ENCODE measurements around the gene USP24. TPM values are rescaled to one million over a fixed set of nuclear protein-coding genes. Genes with fewer than 3 reads are reported as not detected.

The USP24 gene
- total and polyA plus RNA-seq, 2 donors (not counting 3 experiments of a cell fraction or from before 2014, with no cell fraction given) = 8.2 to 30.0 TPM

DNA sequence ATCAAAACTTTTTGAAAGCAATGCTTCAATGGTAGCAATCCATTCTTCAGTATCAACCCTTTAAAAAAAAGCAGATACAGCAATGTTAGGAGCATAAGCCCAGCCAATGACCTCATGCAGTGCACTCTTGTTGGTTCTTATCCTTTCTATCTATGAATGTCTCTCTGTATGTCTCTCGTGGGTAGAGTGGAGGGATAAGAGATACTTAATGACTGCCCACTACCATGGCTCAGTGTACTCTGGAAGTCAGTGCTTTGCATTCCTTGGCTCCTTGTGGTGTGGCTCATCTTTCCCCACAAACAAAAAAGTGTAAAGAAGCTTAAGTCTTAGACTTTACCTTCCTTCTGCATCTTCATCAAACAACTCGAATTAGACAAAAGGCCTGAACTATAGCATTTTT lies 125.5 kb downstream of the USP24 start:
- Histone ChIP-seq H3K36me3 (ENCODE audit: control insufficient read depth in 2 of 2, extremely low read depth in 1 of 2, insufficient read depth in 2 of 2, low read length in 2 of 2) (peaks cover 10 to 20% of the 10 kb centered on the region in 2 experiments), H4K20me1 (replicated peaks; ENCODE audit: control insufficient read depth, extremely low read depth, insufficient read depth, low read length) (no peaks in the 10 kb centered on the region), H2AFZ (ENCODE audit: low read depth, low read length) (no peak overlapping the region), H3K9me3 (replicated peaks; ENCODE audit: control insufficient read depth, insufficient read depth, low read length) (no peaks in the 10 kb centered on the region), H3K9ac (replicated peaks; ENCODE audit: extremely low read depth, insufficient read depth, low read length) (no peak overlapping the region), H3K9me1 (replicated peaks; ENCODE audit: control insufficient read depth, extremely low read depth, insufficient read depth, low read length) (no peaks in the 10 kb centered on the region), H3K4me2 (ENCODE audit: insufficient read depth, low read length) (no peak overlapping the region), H3K27me3 (ENCODE audit: control insufficient read depth in 2 of 2, insufficient read depth in 2 of 2, low read length in 2 of 2) (no peaks in the 10 kb centered on the region), H3K79me2 (ENCODE audit: control insufficient read depth, insufficient read depth, low read length) (no peaks in the 10 kb centered on the region), H3K27ac (ENCODE audit: insufficient read depth, low read depth, low read length) (no peak overlapping the region), H3K4me3 (replicated peaks in 1 of 3; ENCODE audit: insufficient read depth in 1 of 3, low read depth in 1 of 3, low read length in 3 of 3) (no peak overlapping the region), H3K4me1 (ENCODE audit: control insufficient read depth, extremely low read depth, insufficient read depth, low read length) (no peaks in the 10 kb centered on the region)
- ChIA-PET POLR2A (no interaction called here), CTCF (interaction anchor here (0.6 kb wide), 1 partner anchor 85 kb away, joined by 4 read pairs; no protein-coding TSS in a partner anchor)
- FAIRE-seq = no peak
- dilution Hi-C loops (cut with MboI; ENCODE audit: extremely low pct_ligation_motif_present, low sequenced_read_pairs) = no loop called here
- BruUV-seq (replicated peaks) = no TSS peak
- intact Hi-C loops (cut with micrococcal nuclease) = no loop called here
- no peak for DNase-seq (ENCODE audit: low read depth, low spot score)
- TF ChIP-seq, protein P1, sequence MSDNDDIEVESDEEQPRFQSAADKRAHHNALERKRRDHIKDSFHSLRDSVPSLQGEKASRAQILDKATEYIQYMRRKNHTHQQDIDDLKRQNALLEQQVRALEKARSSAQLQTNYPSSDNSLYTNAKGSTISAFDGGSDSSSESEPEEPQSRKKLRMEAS (IDR thresholded peaks at IDR 0.05; ENCODE audit: insufficient read depth, insufficient read length) = no peak
- TF ChIP-seq, protein P2, sequence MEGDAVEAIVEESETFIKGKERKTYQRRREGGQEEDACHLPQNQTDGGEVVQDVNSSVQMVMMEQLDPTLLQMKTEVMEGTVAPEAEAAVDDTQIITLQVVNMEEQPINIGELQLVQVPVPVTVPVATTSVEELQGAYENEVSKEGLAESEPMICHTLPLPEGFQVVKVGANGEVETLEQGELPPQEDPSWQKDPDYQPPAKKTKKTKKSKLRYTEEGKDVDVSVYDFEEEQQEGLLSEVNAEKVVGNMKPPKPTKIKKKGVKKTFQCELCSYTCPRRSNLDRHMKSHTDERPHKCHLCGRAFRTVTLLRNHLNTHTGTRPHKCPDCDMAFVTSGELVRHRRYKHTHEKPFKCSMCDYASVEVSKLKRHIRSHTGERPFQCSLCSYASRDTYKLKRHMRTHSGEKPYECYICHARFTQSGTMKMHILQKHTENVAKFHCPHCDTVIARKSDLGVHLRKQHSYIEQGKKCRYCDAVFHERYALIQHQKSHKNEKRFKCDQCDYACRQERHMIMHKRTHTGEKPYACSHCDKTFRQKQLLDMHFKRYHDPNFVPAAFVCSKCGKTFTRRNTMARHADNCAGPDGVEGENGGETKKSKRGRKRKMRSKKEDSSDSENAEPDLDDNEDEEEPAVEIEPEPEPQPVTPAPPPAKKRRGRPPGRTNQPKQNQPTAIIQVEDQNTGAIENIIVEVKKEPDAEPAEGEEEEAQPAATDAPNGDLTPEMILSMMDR (IDR thresholded peaks at IDR 0.05; ENCODE audit: extremely low read depth in 1 of 2, insufficient read depth in 1 of 2, low read depth in 1 of 2, low read length in 2 of 2) = no peak
- TF ChIP-seq POLR2AphosphoS5 (IDR thresholded peaks at IDR 0.05; ENCODE audit: insufficient read depth, low read depth, low read length) (no peak), GATA2 (IDR thresholded peaks at IDR 0.05; ENCODE audit: insufficient read depth, insufficient read length, low read depth, low read length) (no peak), EZH2 (IDR thresholded peaks at IDR 0.05; ENCODE audit: borderline replicate concordance, low read depth, low read length, severe bottlenecking) (no peak), POLR2A (IDR thresholded peaks at IDR 0.05; ENCODE audit: low read depth, low read length) (no peak), FOS (IDR thresholded peaks at IDR 0.05; ENCODE audit: borderline replicate concordance, insufficient read depth, low read length) (no peak), MYC (IDR thresholded peaks at IDR 0.05; ENCODE audit: low read depth, low read length) (no peak), JUN (IDR thresholded peaks at IDR 0.05; ENCODE audit: borderline replicate concordance, insufficient read depth, insufficient read length, low read depth) (no peak)

Data from endothelial cell of umbilical vein (primary cell).